H9 (cell line): Measurements from ENCODE around the gene PCYT1B. TPM values are rescaled to one million over a fixed set of nuclear protein-coding genes. Genes with fewer than 3 reads are reported as not detected.

Experiments used
- DNase-seq: peaks from one replicate; pipeline ENCODE4 v3.0.0-alpha.2; 2017
- H2AFZ ChIP-seq: one replicate; pipeline ENCODE4 v1.6.1; 2013; ENCODE audit warnings: mild to moderate bottlenecking, low read length, control low read depth, moderate library complexity
- H2AK5ac ChIP-seq: 2 replicates; pipeline ENCODE4 v1.6.1; 2013; ENCODE audit warnings: low read length, control low read depth, mixed read lengths; ENCODE audit not compliant: insufficient read length
- H2BK120ac ChIP-seq: one replicate; pipeline ENCODE4 v1.6.1; 2013; ENCODE audit warnings: low read depth, mild to moderate bottlenecking, low read length, control low read depth, inconsistent platforms; ENCODE audit not compliant: poor library complexity, severe bottlenecking
- H2BK12ac ChIP-seq: 2 replicates; pipeline ENCODE4 v1.6.1; 2013; ENCODE audit warnings: low read length, control low read depth, mixed read lengths, low read depth; ENCODE audit not compliant: insufficient read length
- H2BK15ac ChIP-seq: 2 replicates; pipeline ENCODE4 v1.6.1; 2013; ENCODE audit warnings: low read depth, low read length, control low read depth
- H2BK20ac ChIP-seq: one replicate; pipeline ENCODE4 v1.6.1; 2013; ENCODE audit warnings: low read depth, mild to moderate bottlenecking, low read length, control low read depth, inconsistent platforms; ENCODE audit not compliant: poor library complexity, severe bottlenecking
- H2BK5ac ChIP-seq: 2 replicates; pipeline ENCODE4 v1.6.1; 2013; ENCODE audit warnings: low read length, control low read depth, mixed read lengths; ENCODE audit not compliant: insufficient read length
- H3K14ac ChIP-seq: 2 replicates; pipeline ENCODE4 v1.6.1; 2013; ENCODE audit warnings: low read length, control low read depth; ENCODE audit not compliant: insufficient read depth
- H3K18ac ChIP-seq: 2 replicates; pipeline ENCODE4 v1.6.1; 2013; ENCODE audit warnings: low read depth, mild to moderate bottlenecking, mixed read lengths, low read length, control low read depth; ENCODE audit not compliant: insufficient read length
- H3K23ac ChIP-seq: 2 replicates; pipeline ENCODE4 v1.6.1; 2013; ENCODE audit warnings: low read length, control low read depth, mixed read lengths, low read depth; ENCODE audit not compliant: insufficient read length
- H3K23me2 ChIP-seq: 2 replicates; pipeline ENCODE4 v1.6.1; 2013; ENCODE audit warnings: low read depth, mild to moderate bottlenecking, mixed read lengths, low read length, control low read depth; ENCODE audit not compliant: insufficient read length, poor library complexity, severe bottlenecking
- H3K27ac ChIP-seq: 2 replicates; pipeline ENCODE4 v1.5.1; 2013; ENCODE audit warnings: low read length, control low read depth, mixed read lengths, low read depth; ENCODE audit not compliant: insufficient read length
- H3K27me3 ChIP-seq: 2 replicates; pipeline ENCODE4 v1.6.1; 2013; ENCODE audit warnings: low read length, control low read depth, inconsistent platforms; ENCODE audit not compliant: insufficient read depth
- H3K4ac ChIP-seq: 2 replicates; pipeline ENCODE4 v1.6.1; 2013; ENCODE audit warnings: low read depth, mild to moderate bottlenecking, control low read depth, inconsistent platforms, low read length, moderate library complexity
- H3K4me1 ChIP-seq: 2 replicates; pipeline ENCODE4 v1.6.1; 2013; ENCODE audit warnings: low read length, control low read depth, inconsistent platforms; ENCODE audit not compliant: insufficient read depth
- H3K4me2 ChIP-seq: 2 replicates; pipeline ENCODE4 v1.6.1; 2013; ENCODE audit warnings: low read length, control low read depth, mixed read lengths; ENCODE audit not compliant: insufficient read length, insufficient read depth
- H3K56ac ChIP-seq: 2 replicates; pipeline ENCODE4 v1.6.1; 2013; ENCODE audit warnings: low read depth, mild to moderate bottlenecking, mixed read lengths, low read length, control low read depth; ENCODE audit not compliant: insufficient read length
- H3K79me1 ChIP-seq: 2 replicates; pipeline ENCODE4 v1.6.1; 2013; ENCODE audit warnings: low read depth, mild to moderate bottlenecking, moderate library complexity, low read length, control low read depth, inconsistent platforms; ENCODE audit not compliant: insufficient read depth, poor library complexity, severe bottlenecking
- H3K79me2 ChIP-seq: 2 replicates; pipeline ENCODE4 v1.6.1; 2013; ENCODE audit warnings: low read length, control low read depth, inconsistent platforms; ENCODE audit not compliant: insufficient read depth
- H3K9ac ChIP-seq: 2 replicates; pipeline ENCODE4 v1.6.1; 2013; ENCODE audit warnings: low read length, control low read depth, mixed read lengths; ENCODE audit not compliant: insufficient read length; ENCODE audit errors: extremely low read depth
- H3K9me3 ChIP-seq: one replicate; pipeline ENCODE4 v1.6.1; 2013; ENCODE audit warnings: low read depth, low read length, inconsistent platforms; ENCODE audit not compliant: control insufficient read depth
- H3T11ph ChIP-seq: one replicate; pipeline ENCODE4 v1.6.1; 2013; ENCODE audit warnings: mild to moderate bottlenecking, low read length, control low read depth, inconsistent platforms
- H4K20me1 ChIP-seq: one replicate; pipeline ENCODE4 v1.6.1; 2013; ENCODE audit not compliant: control insufficient read depth, insufficient read length, insufficient read depth
- H4K5ac ChIP-seq: 2 replicates; pipeline ENCODE4 v1.6.1; 2013; ENCODE audit warnings: low read depth, mild to moderate bottlenecking, mixed read lengths, low read length, control low read depth; ENCODE audit not compliant: insufficient read length
- H4K8ac ChIP-seq: replicated peaks from 2 replicates; pipeline ENCODE4 v1.6.1; 2013; ENCODE audit warnings: low read length, control low read depth, mixed read lengths, low read depth; ENCODE audit not compliant: insufficient read length
- H4K91ac ChIP-seq: 2 replicates; pipeline ENCODE4 v1.6.1; 2013; ENCODE audit warnings: low read depth, mild to moderate bottlenecking, moderate library complexity, mixed read lengths, low read length, control low read depth; ENCODE audit not compliant: insufficient read length
- H3K27ac Mint-ChIP-seq, 3 experiments: 2 replicates in 2 of 3; 3 replicates in 1 of 3; pipeline ENCODE4 v1.8.0; 2020 to 2021; ENCODE audit warnings: mixed read lengths in 3 of 3, mild to moderate bottlenecking in 1 of 3, moderate library complexity in 1 of 3
- H3K27me3 Mint-ChIP-seq: 2 replicates; pipeline ENCODE4 v1.8.0; 2021; ENCODE audit warnings: low read depth, mild to moderate bottlenecking, moderate library complexity, mixed read lengths
- H3K36me3 Mint-ChIP-seq, 3 experiments: 2 replicates in 2 of 3; 3 replicates in 1 of 3; pipeline ENCODE4 v1.8.0; 2020 to 2021; ENCODE audit warnings: low read depth in 3 of 3, mixed read lengths in 3 of 3; ENCODE audit not compliant: insufficient read depth in 1 of 3
- H3K4me1 Mint-ChIP-seq, 2 experiments: 2 replicates each; pipeline ENCODE4 v1.8.0; 2020; ENCODE audit warnings: mixed read lengths in 2 of 2
- H3K4me3 Mint-ChIP-seq, 2 experiments: 2 replicates in 1 of 2; 3 replicates in 1 of 2; pipeline ENCODE4 v1.8.0; 2020 to 2021; ENCODE audit warnings: mild to moderate bottlenecking in 2 of 2, mixed read lengths in 2 of 2, moderate library complexity in 1 of 2
- H3K9me3 Mint-ChIP-seq, 2 experiments: 2 replicates in 1 of 2; 3 replicates in 1 of 2; pipeline ENCODE4 v1.8.0; 2020; ENCODE audit warnings: mild to moderate bottlenecking in 2 of 2, mixed read lengths in 2 of 2, moderate library complexity in 1 of 2
- CTCF ChIP-seq: fragments of 200-600 bp; sonication (generic); conservative IDR thresholded peaks from 3 replicates; pipeline ENCODE4 v1.8.0; 2021; ENCODE audit warnings: antibody characterized with exemption, mild to moderate bottlenecking
- WGBS: extraction: QIAGEN DNeasy Blood & Tissue Kit; methylation state at CpG from one replicate; pipeline ENCODE4 v1.1.7; 2013; ENCODE audit warnings: missing lambda C conversion rate, low lambda C conversion rate, mixed read lengths; ENCODE audit not compliant: insufficient read length; ENCODE audit errors: extremely low coverage; 5-methylcytosine and 5-hydroxymethylcytosine counted together
- total RNA-seq: library from RNA; stranded (reverse); gene quantifications from 2 replicates; pipeline ENCODE4 v1.2.1, GENCODE V29; 2021

PCYT1B gene
- total RNA-seq, 1 experiment from 2014 or later = 29.1 TPM

- Mint-ChIP-seq H3K9me3 (no peaks in the 10 kb centered on the region), H3K4me3 (no peak overlapping the region), H3K27ac (no peak overlapping the region), H3K36me3 (peaks cover 20 to 30% (median 27%) of the 10 kb centered on the region in 3 experiments; a peak in 6 of 7 replicates), H3K4me1 (no peaks in the 10 kb centered on the region), H3K27me3 (no peaks in the 10 kb centered on the region)
- no CpG with 5 or more reads among the region's 1 CpG for WGBS
- H3K9me3 ChIP-seq = no peaks in the 10 kb centered on the region
- H4K8ac ChIP-seq = no peak overlapping the region
- no peak overlapping the region for H2BK12ac ChIP-seq
- no peaks in the 10 kb centered on the region for H3K4me1 ChIP-seq
- no peak for DNase-seq
- H2BK20ac ChIP-seq = no peak overlapping the region
- no peaks in the 10 kb centered on the region for H3K79me1 ChIP-seq
- no peak overlapping the region for H3K23ac ChIP-seq
- no peak overlapping the region for H3T11ph ChIP-seq
- H4K20me1 ChIP-seq = no peaks in the 10 kb centered on the region
- no peak overlapping the region for H3K27ac ChIP-seq
- no peak overlapping the region for H4K5ac ChIP-seq
- H3K18ac ChIP-seq = no peak overlapping the region
- no peak overlapping the region for H3K56ac ChIP-seq
- no peak for TF ChIP-seq CTCF
- H3K79me2 ChIP-seq = no peaks in the 10 kb centered on the region
- no peaks in the 10 kb centered on the region for H3K27me3 ChIP-seq
- no peak overlapping the region for H3K14ac ChIP-seq
- H2BK5ac ChIP-seq = no peak overlapping the region
- H2BK120ac ChIP-seq = no peak overlapping the region
- no peak overlapping the region for H2AK5ac ChIP-seq
- no peaks in the 10 kb centered on the region for H3K23me2 ChIP-seq
- no peak overlapping the region for H2AFZ ChIP-seq
- H4K91ac ChIP-seq = no peak overlapping the region
- no peak overlapping the region for H3K4ac ChIP-seq
- no peak overlapping the region for H3K9ac ChIP-seq
- no peak overlapping the region for H3K4me2 ChIP-seq
- no peak overlapping the region for H2BK15ac ChIP-seq
These were observed 71.7 kb downstream of the PCYT1B start for GRCh38 chrX:24575496-24575895.
